Endothelial cell of umbilical vein (primary cell): ENCODE data around the gene PPP1R12C. TPM values are rescaled to one million over a fixed set of nuclear protein-coding genes. Genes with fewer than 3 reads are reported as not detected.

ENCODE experiments used
- BruUV-seq: library from RNA; stranded (reverse); fragments of 400-500 nt; replicated peaks from 2 replicates; lab custom pipeline; 2021; lab: Mats Ljungman, UMichigan
- CTCF ChIA-PET: fragments of 300-600, 350-600 bp; sonication (Branson Sonifier 250); formaldehyde crosslinking; loops from one replicate; lab custom pipeline; 2021; ENCODE audit warnings: antibody characterized with exemption, inconsistent platforms; lab: Charles Lee
- POLR2A ChIA-PET: fragments of 300-600, 350-600 bp; sonication (Branson Sonifier 250); formaldehyde crosslinking; loops from one replicate; lab custom pipeline; 2021; ENCODE audit warnings: antibody characterized with exemption, inconsistent platforms; lab: Charles Lee
- DNase-seq: peaks from one replicate; pipeline ENCODE4 v3.0.0-alpha.2; 2011; ENCODE audit warnings: low read depth, low spot score
- FAIRE-seq: peaks from 2 replicates; lab custom pipeline; 2011; peaks lifted over from hg19 to GRCh38; lab: Jason Lieb, UNC
- H2AFZ ChIP-seq: 2 replicates; pipeline ENCODE4 v1.6.0; 2012; ENCODE audit warnings: low read depth, low read length, control low read depth, inconsistent platforms
- H3K27ac ChIP-seq: 2 replicates; pipeline ENCODE4 v1.5.1; 2011; ENCODE audit warnings: low read depth, mild to moderate bottlenecking, control low read depth, low read length, moderate library complexity; ENCODE audit not compliant: insufficient read depth
- H3K27me3 ChIP-seq, 2 experiments: 2 replicates each; pipeline versions ENCODE4 v1.6.0 to v1.6.1; 2011; ENCODE audit warnings: low read length in 2 of 2, mixed read lengths in 1 of 2; ENCODE audit not compliant: control insufficient read depth in 2 of 2, insufficient read depth in 2 of 2
- H3K36me3 ChIP-seq, 2 experiments: 2 replicates in 1 of 2; 3 replicates in 1 of 2; pipeline ENCODE4 v1.5.1; 2011; ENCODE audit warnings: low read length in 2 of 2, mild to moderate bottlenecking in 1 of 2, moderate library complexity in 1 of 2; ENCODE audit not compliant: control insufficient read depth in 2 of 2, insufficient read depth in 2 of 2; ENCODE audit errors: extremely low read depth in 1 of 2
- H3K4me1 ChIP-seq: 3 replicates; pipeline ENCODE4 v1.5.1; 2011; ENCODE audit warnings: mild to moderate bottlenecking, low read length; ENCODE audit not compliant: control insufficient read depth, insufficient read depth; ENCODE audit errors: extremely low read depth
- H3K4me2 ChIP-seq: 2 replicates; pipeline ENCODE4 v1.6.1; 2011; ENCODE audit warnings: low read length, control low read depth, mixed read lengths; ENCODE audit not compliant: insufficient read depth
- H3K4me3 ChIP-seq, 3 experiments: fragments of 200-600 bp in 1 of 3; sonication (generic), shearing (Covaris generic) in 1 of 3; replicated peaks in 1 of 3; 2 replicates each; pipeline ENCODE4 v1.5.1; 2011 to 2016; ENCODE audit warnings: control low read depth in 3 of 3, low read length in 3 of 3, mild to moderate bottlenecking in 2 of 3, inconsistent platforms in 1 of 3, low read depth in 1 of 3, moderate library complexity in 1 of 3; ENCODE audit not compliant: insufficient read depth in 1 of 3
- H3K79me2 ChIP-seq: 2 replicates; pipeline ENCODE4 v1.6.0; 2012; ENCODE audit warnings: low read length, inconsistent platforms; ENCODE audit not compliant: control insufficient read depth, insufficient read depth
- H3K9ac ChIP-seq: replicated peaks from 2 replicates; pipeline ENCODE3; 2011; ENCODE audit warnings: low read length, control low read depth; ENCODE audit not compliant: insufficient read depth; ENCODE audit errors: extremely low read depth
- H3K9me1 ChIP-seq: replicated peaks from 3 replicates; pipeline ENCODE4 v1.6.0; 2011; ENCODE audit warnings: mild to moderate bottlenecking, low read length; ENCODE audit not compliant: control insufficient read depth, insufficient read depth; ENCODE audit errors: extremely low read depth
- H3K9me3 ChIP-seq: replicated peaks from 2 replicates; pipeline ENCODE4 v1.5.1; 2012; ENCODE audit warnings: low read length, inconsistent platforms; ENCODE audit not compliant: control insufficient read depth, insufficient read depth
- H4K20me1 ChIP-seq: replicated peaks from 2 replicates; pipeline ENCODE3; 2011; ENCODE audit warnings: mild to moderate bottlenecking, low read length; ENCODE audit not compliant: control insufficient read depth, insufficient read depth; ENCODE audit errors: extremely low read depth
- EZH2 ChIP-seq: IDR thresholded peaks from 2 replicates; pipeline ENCODE4 v1.6.1; 2012; ENCODE audit warnings: borderline replicate concordance, low read depth, mild to moderate bottlenecking, moderate library complexity, low read length, inconsistent platforms; ENCODE audit not compliant: severe bottlenecking
- FOS ChIP-seq: IDR thresholded peaks from 2 replicates; pipeline ENCODE4 v1.6.1; 2011; ENCODE audit warnings: mild to moderate bottlenecking, low read length, moderate library complexity, borderline replicate concordance; ENCODE audit not compliant: insufficient read depth
- GATA2 ChIP-seq: IDR thresholded peaks from 2 replicates; pipeline ENCODE4 v1.7.0; 2011; ENCODE audit warnings: low read depth, mild to moderate bottlenecking, moderate library complexity, mixed read lengths, low read length; ENCODE audit not compliant: insufficient read length, insufficient read depth
- JUN ChIP-seq: IDR thresholded peaks from 2 replicates; pipeline ENCODE4 v1.6.1; 2011; ENCODE audit warnings: borderline replicate concordance, low read depth; ENCODE audit not compliant: insufficient read length, insufficient read depth
- MYC ChIP-seq: IDR thresholded peaks from one replicate; pipeline ENCODE4 v1.6.1; 2011; ENCODE audit warnings: mild to moderate bottlenecking, low read depth, low read length
- POLR2A ChIP-seq: IDR thresholded peaks from 2 replicates; pipeline ENCODE4 v1.6.1; 2012; ENCODE audit warnings: low read depth, mild to moderate bottlenecking, control low read depth, low read length
- POLR2AphosphoS5 ChIP-seq: IDR thresholded peaks from 2 replicates; pipeline ENCODE4 v1.6.1; 2012; ENCODE audit warnings: low read depth, mild to moderate bottlenecking, control low read depth, low read length, moderate library complexity; ENCODE audit not compliant: insufficient read depth
- dilution Hi-C: fragments of 300-500 bp; cut with MboI; formaldehyde crosslinking; loops from one replicate; pipeline ENCODE4 v1.15.0; 2019; ENCODE audit warnings: low sequenced_read_pairs; ENCODE audit not compliant: extremely low pct_ligation_motif_present
- intact Hi-C: fragments of 100-400 bp; cut with micrococcal nuclease; formaldehyde crosslinking; loops from one replicate; pipeline ENCODE4 v1.10.0; 2022
- polyA plus RNA-seq, 4 experiments: library from polyadenylated mRNA; depleted of rRNA in 3 of 4; stranded (reverse) in 3 of 4; unstranded in 1 of 4; fragments of >200 nt; gene quantifications; 2 replicates each; pipeline versions ENCODE4 v1.2.1 to v1.2.3, GENCODE V29; 2011 to 2012; ENCODE audit warnings: missing spikeins in 1 of 4
- total RNA-seq: library from RNA; stranded (reverse); gene quantifications from 2 replicates; pipeline ENCODE4 v1.2.3, GENCODE V29; 2021
- TF ChIP-seq, protein P1 (sequence below): IDR thresholded peaks from 2 replicates; pipeline ENCODE4 v1.6.1; 2011; ENCODE audit not compliant: insufficient read depth, insufficient read length
- TF ChIP-seq, protein P2 (sequence below), 2 donors: IDR thresholded peaks; 1 replicate in 1 of 2; 2 replicates in 1 of 2; pipeline ENCODE4 v1.5.1; 2011; ENCODE audit warnings: low read length in 2 of 2, mild to moderate bottlenecking in 2 of 2, moderate library complexity in 2 of 2, control low read depth in 1 of 2, inconsistent platforms in 1 of 2, low read depth in 1 of 2; ENCODE audit not compliant: insufficient read depth in 1 of 2; ENCODE audit errors: extremely low read depth in 1 of 2

The PPP1R12C gene
- total and polyA plus RNA-seq, 2 donors (not counting 3 experiments of a cell fraction or from before 2014, with no cell fraction given) = 69.5 to 149 TPM

DNA sequence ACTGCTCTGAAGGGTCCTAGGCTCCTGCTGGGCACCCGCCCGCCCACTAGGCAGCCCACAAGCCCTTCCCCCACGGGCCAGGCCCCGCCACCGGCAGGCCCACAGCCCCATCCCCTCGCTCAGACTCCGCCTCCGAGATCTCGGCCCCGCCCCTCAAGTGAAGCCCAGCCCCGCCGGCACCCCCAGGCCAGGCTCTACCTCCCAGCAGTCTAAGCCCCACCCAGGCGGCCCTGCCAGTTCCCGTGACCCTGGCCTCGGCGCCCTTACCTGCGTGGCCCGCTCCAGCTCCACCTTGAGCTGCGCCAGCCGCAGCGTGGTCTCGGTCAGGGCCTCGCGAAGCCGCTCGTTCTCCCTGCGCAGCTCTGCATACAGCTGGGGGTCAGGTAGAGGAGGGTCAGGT, 25.5 kb downstream of the PPP1R12C start:
- Histone ChIP-seq H3K9ac (no peak overlapping the region), H3K27ac (no peak overlapping the region), H4K20me1 (no peaks in the 10 kb centered on the region), H3K4me3 (no peak overlapping the region), H3K9me3 (no peaks in the 10 kb centered on the region), H2AFZ (no peak overlapping the region), H3K36me3 (peaks cover 2 to 33% of the 10 kb centered on the region in 2 experiments), H3K79me2 (peaks cover 5% of the 10 kb centered on the region), H3K4me2 (no peak overlapping the region), H3K4me1 (peaks cover 13% of the 10 kb centered on the region), H3K9me1 (no peaks in the 10 kb centered on the region), H3K27me3 (no peaks in the 10 kb centered on the region)
- no peak for DNase-seq
- no TSS peak for BruUV-seq
- FAIRE-seq = no peak
- TF ChIP-seq, protein P1, sequence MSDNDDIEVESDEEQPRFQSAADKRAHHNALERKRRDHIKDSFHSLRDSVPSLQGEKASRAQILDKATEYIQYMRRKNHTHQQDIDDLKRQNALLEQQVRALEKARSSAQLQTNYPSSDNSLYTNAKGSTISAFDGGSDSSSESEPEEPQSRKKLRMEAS = no peak
- no peak for TF ChIP-seq JUN
- no peak for TF ChIP-seq GATA2
- no peak for TF ChIP-seq POLR2AphosphoS5
- no peak for TF ChIP-seq FOS
- no peak for TF ChIP-seq POLR2A
- TF ChIP-seq EZH2 = no peak
- no peak for TF ChIP-seq MYC
- TF ChIP-seq, protein P2, sequence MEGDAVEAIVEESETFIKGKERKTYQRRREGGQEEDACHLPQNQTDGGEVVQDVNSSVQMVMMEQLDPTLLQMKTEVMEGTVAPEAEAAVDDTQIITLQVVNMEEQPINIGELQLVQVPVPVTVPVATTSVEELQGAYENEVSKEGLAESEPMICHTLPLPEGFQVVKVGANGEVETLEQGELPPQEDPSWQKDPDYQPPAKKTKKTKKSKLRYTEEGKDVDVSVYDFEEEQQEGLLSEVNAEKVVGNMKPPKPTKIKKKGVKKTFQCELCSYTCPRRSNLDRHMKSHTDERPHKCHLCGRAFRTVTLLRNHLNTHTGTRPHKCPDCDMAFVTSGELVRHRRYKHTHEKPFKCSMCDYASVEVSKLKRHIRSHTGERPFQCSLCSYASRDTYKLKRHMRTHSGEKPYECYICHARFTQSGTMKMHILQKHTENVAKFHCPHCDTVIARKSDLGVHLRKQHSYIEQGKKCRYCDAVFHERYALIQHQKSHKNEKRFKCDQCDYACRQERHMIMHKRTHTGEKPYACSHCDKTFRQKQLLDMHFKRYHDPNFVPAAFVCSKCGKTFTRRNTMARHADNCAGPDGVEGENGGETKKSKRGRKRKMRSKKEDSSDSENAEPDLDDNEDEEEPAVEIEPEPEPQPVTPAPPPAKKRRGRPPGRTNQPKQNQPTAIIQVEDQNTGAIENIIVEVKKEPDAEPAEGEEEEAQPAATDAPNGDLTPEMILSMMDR (IDR thresholded peaks at IDR 0.05; ENCODE audit: extremely low read depth in 1 of 2, insufficient read depth in 1 of 2, low read depth in 1 of 2, low read length in 2 of 2) = no peak
- dilution Hi-C loops = no loop called here
- intact Hi-C loops = no loop called here
- ChIA-PET POLR2A (interaction anchor here (0.7 kb wide), 1 partner anchor 316 kb away, joined by 5 read pairs; no protein-coding TSS in a partner anchor), CTCF (no interaction called here)
